K562 (cell line): ENCODE measurements around the gene KCNB1. TPM values are rescaled to one million over a fixed set of nuclear protein-coding genes. Genes with fewer than 3 reads are reported as not detected.

ENCODE experiments used
- ATAC-seq: fragments of 200-7000 bp; cut with Tn5 transposase; 3 replicates; pipeline ENCODE4 v1.9.1; 2020; ENCODE audit warnings: moderate library complexity
- BruUV-seq: library from RNA; stranded (reverse); fragments of 400-500 nt; replicated peaks from 2 replicates; lab custom pipeline; 2021; lab: Mats Ljungman, UMichigan
- CTCF ChIA-PET: fragments of 300-600 bp; formaldehyde crosslinking; extraction: SDS; loops from one replicate; lab custom pipeline; 2021; ENCODE audit warnings: low intra/inter-chr PET ratio; lab: Yijun Ruan, JAX
- POLR2A ChIA-PET: fragments of 300-600, 350-650 bp; sonication (Branson Sonifier 250); formaldehyde crosslinking; extraction: SDS; loops from one replicate; lab custom pipeline; 2021; ENCODE audit warnings: antibody characterized with exemption, inconsistent platforms; lab: Yijun Ruan, JAX
- DNase-seq, 4 experiments: peaks; one replicate each; pipeline versions ENCODE4 v3.0.0 to v3.0.0-alpha.2; 2011 to 2018; ENCODE audit warnings: low spot score in 3 of 4, mixed read lengths in 3 of 4; ENCODE audit errors: extremely low read depth in 1 of 4
- FAIRE-seq: peaks from 2 replicates; lab custom pipeline; 2011; peaks lifted over from hg19 to GRCh38; lab: Jason Lieb, UNC
- H2AFZ ChIP-seq: 2 replicates; pipeline ENCODE4 v1.6.0; 2011; ENCODE audit warnings: low read depth, low read length, control low read depth, inconsistent platforms
- H3K27ac ChIP-seq: fragments of 200-600 bp; 3 replicates; pipeline ENCODE4 v1.8.0; 2011; ENCODE audit warnings: low read depth, mild to moderate bottlenecking, control low read depth, inconsistent platforms, low read length, moderate library complexity, mixed read lengths; ENCODE audit errors: extremely low read depth
- H3K27me3 ChIP-seq, 2 experiments: fragments of 300-600 bp in 1 of 2; 2 replicates in 1 of 2; 3 replicates in 1 of 2; pipeline versions ENCODE4 v1.6.0 to v1.8.0; 2011; ENCODE audit warnings: inconsistent platforms in 2 of 2, low read length in 2 of 2, mild to moderate bottlenecking in 1 of 2, mixed read lengths in 1 of 2, moderate library complexity in 1 of 2; ENCODE audit not compliant: control insufficient read depth in 2 of 2, insufficient read depth in 2 of 2
- H3K36me3 ChIP-seq: fragments of 300-600 bp; 3 replicates; pipeline ENCODE4 v1.8.0; 2011; ENCODE audit warnings: mild to moderate bottlenecking, low read length, inconsistent platforms; ENCODE audit not compliant: control insufficient read depth, insufficient read depth
- H3K4me1 ChIP-seq, 2 experiments: fragments of 200-600 bp in 1 of 2; replicated peaks in 1 of 2; 2 replicates in 1 of 2; 3 replicates in 1 of 2; pipeline versions ENCODE4 v1.5.1 to v1.8.0; 2011; ENCODE audit warnings: inconsistent platforms in 2 of 2, low read length in 2 of 2, mild to moderate bottlenecking in 1 of 2, mixed read lengths in 1 of 2, moderate library complexity in 1 of 2; ENCODE audit not compliant: control insufficient read depth in 2 of 2, insufficient read depth in 2 of 2
- H3K4me2 ChIP-seq: 2 replicates; pipeline ENCODE4 v1.6.1; 2011; ENCODE audit warnings: low read length, control low read depth, inconsistent platforms, mixed read lengths; ENCODE audit not compliant: insufficient read depth
- H3K4me3 ChIP-seq: fragments of 200-600 bp; sonication (generic), shearing (Covaris generic); 2 replicates; pipeline ENCODE4 v1.5.1; 2016; ENCODE audit warnings: control low read depth, inconsistent platforms
- H3K79me2 ChIP-seq: fragments of 200-600 bp; 3 replicates; pipeline ENCODE4 v1.8.0; 2011; ENCODE audit warnings: low read length, inconsistent platforms; ENCODE audit not compliant: control insufficient read depth, insufficient read depth
- H3K9ac ChIP-seq, 2 experiments: 2 replicates each; pipeline versions ENCODE4 v1.6.0 to v1.6.1; 2011; ENCODE audit warnings: low read depth in 2 of 2, low read length in 2 of 2, control low read depth in 1 of 2, inconsistent platforms in 1 of 2, mild to moderate bottlenecking in 1 of 2, mixed read lengths in 1 of 2; ENCODE audit not compliant: insufficient read depth in 1 of 2
- H3K9me1 ChIP-seq: one replicate; pipeline ENCODE4 v1.6.0; 2011; ENCODE audit warnings: inconsistent platforms, mild to moderate bottlenecking, low read length, moderate library complexity; ENCODE audit not compliant: control insufficient read depth, insufficient read depth
- H3K9me3 ChIP-seq: replicated peaks from 2 replicates; pipeline ENCODE4 v1.5.1; 2011; ENCODE audit warnings: low read depth, low read length, inconsistent platforms; ENCODE audit not compliant: control insufficient read depth, insufficient read depth
- H4K20me1 ChIP-seq: replicated peaks from 2 replicates; pipeline ENCODE4 v1.6.1; 2011; ENCODE audit warnings: low read length, inconsistent platforms, mixed read lengths; ENCODE audit not compliant: control insufficient read depth, insufficient read depth
- ASH1L ChIP-seq: fragments of 450-650 bp; IDR thresholded peaks from 2 replicates; pipeline ENCODE4 v1.6.1; 2018; ENCODE audit warnings: borderline replicate concordance, mild to moderate bottlenecking, low read depth; ENCODE audit not compliant: partially characterized antibody
- CREM ChIP-seq: IDR thresholded peaks from 2 replicates; pipeline ENCODE4 v1.6.1; 2014; ENCODE audit warnings: antibody characterized with exemption, low read depth
- DMBX1 ChIP-seq: fragments of 250-450 bp; sonication (Bioruptor Pico); IDR thresholded peaks from 2 replicates; pipeline ENCODE4 v1.8.0; 2022; ENCODE audit warnings: inconsistent platforms, mild to moderate bottlenecking, moderate library complexity, borderline replicate concordance
- DNMT1 ChIP-seq: fragments of 450-650 bp; IDR thresholded peaks from 2 replicates; pipeline ENCODE4 v1.6.1; 2016; ENCODE audit warnings: antibody characterized with exemption, mild to moderate bottlenecking
- FOXP1 ChIP-seq: sonication (generic); formaldehyde crosslinking; IDR thresholded peaks from 2 replicates; pipeline ENCODE4 v1.8.0; 2022; ENCODE audit warnings: mild to moderate bottlenecking, missing genetic modification reagents
- LARP7 ChIP-seq: fragments of 450-650 bp; IDR thresholded peaks from 2 replicates; pipeline ENCODE4 v1.6.1; 2016
- PRMT5 ChIP-seq: sonication (generic); formaldehyde crosslinking; IDR thresholded peaks from 2 replicates; pipeline ENCODE4 v1.5.0; 2020; ENCODE audit warnings: missing genetic modification reagents
- RBM22 ChIP-seq: fragments of 200-400 bp; formaldehyde crosslinking; IDR thresholded peaks from 2 replicates; pipeline ENCODE4 v1.6.1; 2018; ENCODE audit warnings: low read length, low read depth; ENCODE audit not compliant: poor library complexity, severe bottlenecking
- TAF1 ChIP-seq: IDR thresholded peaks from 2 replicates; pipeline ENCODE4 v1.6.1; 2011; ENCODE audit warnings: mild to moderate bottlenecking, low read length, moderate library complexity; ENCODE audit not compliant: insufficient read depth, control insufficient read depth, severe bottlenecking; ENCODE audit errors: extremely low read depth
- THRA ChIP-seq: fragments of 450-650 bp; IDR thresholded peaks from 2 replicates; pipeline ENCODE4 v1.6.1; 2017; ENCODE audit warnings: mild to moderate bottlenecking, moderate library complexity
- ZKSCAN1 ChIP-seq: fragments of 150-350 bp; IDR thresholded peaks from 2 replicates; pipeline ENCODE4 v1.6.1; 2016; ENCODE audit warnings: low read depth, low read length
- WGBS: fragments of 100-300 bp; shearing (Covaris generic); methylation state at CpG from one replicate; pipeline ENCODE4 v1.1.6; 2016; ENCODE audit warnings: low coverage, mixed read lengths; ENCODE audit not compliant: insufficient coverage; ENCODE audit errors: missing lambda C conversion rate; 5-methylcytosine and 5-hydroxymethylcytosine counted together
- in situ Hi-C: fragments of 300-500 bp; cut with MboI; formaldehyde crosslinking; loops from 4 replicates; pipeline ENCODE4 v1.15.0; 2018; ENCODE audit warnings: inconsistent platforms, mixed read lengths
- intact Hi-C: fragments of 100-400 bp; cut with micrococcal nuclease; formaldehyde crosslinking; loops from 2 replicates; pipeline ENCODE4 v1.14.2; 2022
- polyA plus RNA-seq, 8 experiments: library from polyadenylated mRNA; depleted of rRNA in 4 of 8; stranded (reverse) in 5 of 8; unstranded in 3 of 8; fragments of >200 nt; fragmentation: Nextera tagmentation in 2 of 8; fragmentation: Illumina TruSeq in 1 of 8; extraction: Ambion mirVana in 2 of 8; extraction: Trizol in 1 of 8; gene quantifications; 2 replicates each; pipeline versions ENCODE4 v1.2.1 to v1.2.3, GENCODE V29; 2011 to 2014; ENCODE audit warnings: inconsistent platforms in 1 of 8, missing spikeins in 1 of 8
- total RNA-seq, 7 experiments: library from RNA; depleted of rRNA in 6 of 7; stranded (reverse); fragments of >200 nt in 6 of 7; fragmentation: Illumina TruSeq in 2 of 7; extraction: Trizol in 2 of 7; gene quantifications; 2 replicates each; pipeline versions ENCODE4 v1.2.1 to v1.2.3, GENCODE V29; 2011 to 2021; ENCODE audit warnings: low replicate concordance in 1 of 7

Gene KCNB1
- total and polyA plus RNA-seq, 9 of the 15 experiments (the other 6 are each of a cell fraction or from before 2014, with no cell fraction given), result 0.01 to 0.06 TPM; not detected in 7

- no peaks in the 10 kb centered on the region for H3K79me2 ChIP-seq
- no peaks in the 10 kb centered on the region for H3K36me3 ChIP-seq
- BruUV-seq, result no TSS peak
- no peak overlapping the region for H2AFZ ChIP-seq
- WGBS, result 26% methylated on average over 5 of the region's 44 CpGs
- H3K27ac ChIP-seq, result no peak overlapping the region
- intact Hi-C loops (loop anchor here (1.0 to 2.0 kb wide), 2 partner anchors 99 to 149 kb away; no protein-coding TSS in a partner anchor), in situ Hi-C loops (no loop called here)
- ATAC-seq (no peak), DNase-seq (no peak), FAIRE-seq (no peak)
- H3K27me3 ChIP-seq, result peaks cover 2 to 17% of the 10 kb centered on the region in 2 experiments; a peak in 1 of 5 replicates
- H3K9me1 ChIP-seq, result no peaks in the 10 kb centered on the region
- POLR2A ChIA-PET, result no interaction called here
- H3K9ac ChIP-seq, result no peak overlapping the region
- no peak overlapping the region for H3K4me2 ChIP-seq
- no peak overlapping the region for H3K4me3 ChIP-seq
- no peaks in the 10 kb centered on the region for H4K20me1 ChIP-seq
- peaks cover 0 to 16% of the 10 kb centered on the region in 2 experiments; a peak in 2 of 5 replicates for H3K4me1 ChIP-seq
- TF ChIP-seq RBM22 (no peak), CREM (no peak), ASH1L (no peak), PRMT5 (no peak), FOXP1 (CRISPR knock-in tag) (no peak), DNMT1 (no peak), THRA (no peak), LARP7 (no peak), DMBX1 (no peak), TAF1 (no peak), ZKSCAN1 (no peak)
- TF ChIP-seq, all 486 proteins: peak for 0
- H3K9me3 ChIP-seq, result no peaks in the 10 kb centered on the region
- CTCF ChIA-PET, result interaction anchor here (2.4 to 3.5 kb wide), 2 partner anchors 99 to 150 kb away, joined by 9 to 40 read pairs; no protein-coding TSS in a partner anchor
These were observed 1.2 kb upstream of the KCNB1 start for GRCh38 chr20:49483696-49484123.
